OCI-M2 (cell line): ENCODE results near the gene FREM1.

ENCODE experiments used
- DNase-seq: peaks from one replicate; lab custom pipeline; 2025; ENCODE audit not compliant: unreplicated experiment; lab: John Stamatoyannopoulos, UW

FREM1 gene

DNA sequence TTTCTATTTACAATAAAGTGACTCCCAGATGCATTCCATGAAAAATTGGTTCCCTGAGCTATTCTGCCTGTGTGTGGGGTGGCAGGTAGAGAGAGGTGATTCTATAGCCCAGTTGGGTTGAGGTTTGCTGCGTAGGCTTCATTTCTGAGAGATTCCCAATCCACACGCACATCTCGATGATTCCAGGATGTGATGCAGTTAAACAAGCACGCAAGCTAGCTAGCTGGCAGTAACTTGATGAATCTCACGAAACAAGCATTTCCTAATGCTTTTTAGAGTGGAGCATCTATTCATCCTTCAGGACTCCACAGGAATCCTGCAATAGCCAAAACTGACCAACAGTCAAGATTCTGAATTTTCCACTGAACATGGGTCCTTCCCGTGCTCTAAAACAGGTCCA lies 143.9 kb downstream of the FREM1 start:
- no peak for DNase-seq

DNA sequence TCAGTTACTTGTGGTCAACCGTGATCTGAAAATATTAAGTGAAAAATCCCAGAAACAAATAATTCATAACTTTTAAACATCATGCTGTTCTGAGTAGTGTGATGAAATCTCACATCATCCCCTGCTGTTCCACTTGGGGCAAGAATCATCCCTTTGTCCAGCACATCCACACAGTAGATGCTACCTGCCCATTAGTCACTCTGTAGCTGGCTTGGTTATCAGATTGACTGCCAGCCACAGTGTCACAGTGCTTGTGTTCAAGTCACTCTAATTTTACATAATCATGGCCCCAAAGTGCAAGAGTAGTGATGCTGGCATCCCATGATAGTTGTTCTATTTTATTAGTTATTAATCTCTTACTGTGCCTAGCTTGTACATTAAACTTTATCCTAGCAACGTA lies 148.6 kb downstream of the FREM1 start:
- no peak for DNase-seq

DNA sequence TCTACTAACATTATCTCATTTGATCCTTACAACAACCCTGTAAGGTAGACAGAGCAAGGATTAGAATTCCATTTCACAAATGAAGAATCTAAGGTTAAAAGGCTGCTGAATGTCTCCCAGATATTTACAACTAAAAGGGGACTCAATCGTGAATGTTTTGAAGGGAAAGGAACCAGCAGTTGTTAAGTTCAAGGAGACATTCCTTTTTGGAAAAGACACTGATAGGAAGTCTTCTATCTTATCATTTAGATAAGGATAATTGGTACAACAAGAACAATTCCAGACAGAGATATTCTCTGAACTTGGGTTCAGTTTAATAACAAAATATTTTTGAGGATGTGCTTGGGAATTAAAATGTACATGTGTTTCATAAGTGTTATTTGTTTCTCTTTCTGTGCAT lies 150.2 kb downstream of the FREM1 start:
- DNase-seq: no peak

DNA sequence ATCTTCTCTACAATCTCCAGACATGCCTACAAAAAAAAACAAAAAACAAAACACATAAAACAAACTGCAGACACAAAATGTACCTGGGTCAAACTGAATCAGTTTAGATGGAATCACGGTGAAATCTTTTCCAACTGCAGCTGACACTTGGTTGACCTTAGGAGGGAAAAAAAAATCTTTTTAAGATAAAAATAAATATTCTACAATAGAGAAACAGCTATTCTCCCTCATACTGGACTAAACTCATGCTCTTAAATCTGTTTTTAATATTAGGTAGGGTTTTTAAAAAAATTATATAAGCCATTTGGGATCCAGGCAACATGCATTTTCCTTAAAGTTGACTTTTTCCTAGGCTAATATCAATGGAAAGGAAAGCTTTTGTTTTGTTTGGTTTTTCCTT lies 153.9 kb downstream of the FREM1 start:
- no peak for DNase-seq

DNA sequence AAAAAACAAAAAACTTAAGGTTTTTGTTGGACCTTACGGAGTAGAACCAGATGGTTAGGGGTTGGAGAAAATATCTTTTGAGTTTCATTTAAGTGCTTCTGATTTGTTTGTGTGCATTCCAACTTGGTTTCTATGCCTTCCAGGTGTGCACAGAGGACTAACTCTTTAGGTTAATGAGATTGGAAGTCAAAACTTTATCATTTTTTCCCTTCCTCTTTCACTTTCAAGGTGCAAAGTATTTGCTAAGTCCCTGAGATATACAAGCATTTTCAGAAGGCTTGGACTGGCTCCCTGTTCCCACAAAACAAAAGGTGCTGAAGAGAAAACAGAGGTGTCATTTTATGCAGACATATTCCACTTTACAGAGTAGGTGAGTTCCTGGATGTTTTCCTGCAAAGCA lies 157.4 kb downstream of the FREM1 start:
- no peak for DNase-seq

DNA sequence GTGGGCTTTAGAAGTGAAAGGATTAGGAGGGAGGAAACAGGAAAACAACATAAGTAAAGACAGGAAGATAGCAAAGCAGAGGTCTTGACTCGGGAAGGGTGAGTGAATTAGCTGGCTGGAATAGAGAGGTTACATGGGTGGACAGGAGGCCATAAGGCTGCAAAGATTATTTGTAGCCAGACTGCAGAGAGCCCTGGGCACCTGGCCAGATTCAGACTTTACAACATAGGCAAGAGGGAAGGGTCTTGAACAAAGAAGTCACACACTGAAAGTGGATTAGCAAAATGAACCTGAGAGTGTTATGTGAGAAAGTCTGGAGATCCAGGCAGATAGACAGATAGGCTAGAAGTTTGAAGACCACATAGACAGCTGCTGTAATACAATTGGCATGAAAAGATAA lies 158.0 kb downstream of the FREM1 start:
- no peak for DNase-seq

DNA sequence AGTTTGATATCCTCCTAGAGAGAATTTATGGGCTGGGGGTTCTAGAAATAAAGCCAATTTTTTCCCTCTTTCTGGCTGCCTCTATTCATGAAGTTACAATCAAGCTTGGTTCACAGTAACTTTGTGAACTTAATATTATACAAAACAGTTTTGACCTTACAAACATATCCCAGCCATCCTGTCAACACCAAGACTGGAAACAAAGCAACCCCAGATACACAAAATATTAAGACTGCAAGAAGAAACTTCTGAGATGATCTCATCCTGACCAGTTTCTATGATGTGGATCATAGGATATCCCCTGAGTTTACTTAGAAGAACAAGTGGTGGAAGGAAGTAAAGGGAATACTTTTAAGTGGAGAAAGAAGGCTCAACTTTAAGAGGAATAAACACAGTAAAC lies 159.4 kb downstream of the FREM1 start:
- DNase-seq: no peak

DNA sequence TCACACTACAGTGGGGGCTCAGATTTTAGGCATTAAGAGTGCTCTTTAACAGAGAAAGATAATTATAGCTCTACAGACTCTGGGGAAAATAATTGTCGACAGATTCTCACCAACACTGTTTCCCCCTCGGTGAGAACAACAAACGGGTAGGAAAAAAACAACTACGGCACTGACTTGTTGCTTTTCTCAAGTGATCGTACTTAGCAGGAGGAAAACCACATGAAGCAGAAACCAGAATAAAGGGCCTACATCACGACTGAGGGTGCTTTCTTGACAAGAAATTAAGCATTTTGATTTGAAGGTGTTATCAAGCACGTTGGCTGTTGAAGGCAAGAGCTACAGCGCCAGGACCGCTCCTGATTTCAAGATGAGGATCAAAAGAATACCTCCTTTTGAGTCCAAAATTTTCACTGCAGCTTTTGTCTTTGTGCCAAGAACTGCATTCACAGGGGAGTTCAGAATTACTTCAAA lies 160.5 kb downstream of the FREM1 start:
- DNase-seq: no peak

DNA sequence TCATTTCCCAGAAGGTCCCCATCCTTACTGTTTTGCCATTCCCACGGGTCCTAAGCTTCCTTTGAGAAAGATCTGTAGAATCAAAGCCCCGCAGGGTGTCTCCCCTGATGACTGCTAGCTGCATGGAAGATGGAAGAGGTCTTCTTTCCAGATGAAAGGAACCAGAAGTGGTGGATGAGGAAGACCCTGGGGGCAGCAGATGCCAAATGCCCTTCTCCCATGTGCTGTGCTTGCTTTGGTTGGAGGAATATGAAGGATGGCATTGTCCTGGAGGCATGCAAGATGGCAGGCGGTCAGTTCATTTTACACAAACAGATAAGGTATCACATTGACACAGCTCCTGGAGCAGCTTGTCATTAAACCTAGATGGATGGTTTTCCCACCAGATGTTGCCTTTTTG lies 161.9 kb downstream of the FREM1 start:
- DNase-seq: no peak

DNA sequence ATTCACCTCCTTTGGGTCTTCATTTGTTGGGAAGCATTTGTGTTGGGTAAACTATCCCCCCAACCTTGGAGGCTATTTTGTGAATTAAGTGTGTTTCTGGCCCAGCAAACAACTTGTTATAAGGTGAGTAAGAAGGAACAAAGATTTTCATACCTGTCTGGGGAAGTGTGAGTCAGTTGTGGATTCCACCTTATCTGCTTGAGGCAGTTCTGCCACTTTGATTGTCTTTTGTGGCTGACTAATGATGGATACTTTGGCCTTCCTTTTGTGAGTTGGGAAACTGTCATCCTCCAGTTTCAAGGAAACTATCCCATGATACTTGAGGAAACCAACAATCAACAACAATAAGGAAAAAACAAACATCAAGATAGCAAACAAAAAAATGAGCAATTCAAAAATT lies 163.1 kb downstream of the FREM1 start:
- no peak for DNase-seq

DNA sequence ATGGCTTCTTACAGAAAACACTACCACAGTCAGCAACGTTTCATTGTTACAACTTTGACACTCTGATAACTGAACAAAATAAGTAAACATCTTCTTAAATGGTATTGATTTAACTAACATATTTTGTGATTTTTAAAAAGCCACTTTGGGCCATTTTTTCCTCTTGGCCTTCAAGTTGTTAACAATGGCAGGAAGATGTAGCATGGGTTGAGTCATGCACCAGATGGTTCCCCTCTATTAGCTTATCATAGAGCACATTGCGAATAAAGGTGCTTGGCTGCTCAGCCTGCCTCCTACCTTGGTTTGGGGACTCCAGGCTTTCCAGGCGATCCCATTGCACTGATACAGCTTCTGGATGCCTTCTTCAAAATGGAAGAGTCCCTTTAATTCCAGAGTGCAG lies 163.6 kb downstream of the FREM1 start:
- no peak for DNase-seq

DNA sequence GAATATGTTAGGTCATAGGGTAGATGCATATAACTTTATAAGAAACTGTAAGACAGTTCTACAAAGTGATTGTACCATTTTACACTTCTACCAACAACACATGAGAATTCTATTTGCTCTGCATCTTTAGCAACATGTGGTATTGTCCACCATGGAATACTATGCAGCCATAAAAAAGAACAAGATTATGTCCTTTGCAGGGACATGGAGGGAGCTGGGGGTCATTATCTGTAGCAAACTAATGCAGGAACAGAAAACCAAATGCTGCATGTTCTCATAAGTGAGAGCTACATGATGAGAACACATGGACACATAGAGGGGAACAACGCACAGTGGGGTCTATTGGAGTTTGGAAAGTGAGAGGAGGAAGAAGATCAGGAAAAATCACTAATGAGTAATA lies 165.5 kb downstream of the FREM1 start:
- no peak for DNase-seq

DNA sequence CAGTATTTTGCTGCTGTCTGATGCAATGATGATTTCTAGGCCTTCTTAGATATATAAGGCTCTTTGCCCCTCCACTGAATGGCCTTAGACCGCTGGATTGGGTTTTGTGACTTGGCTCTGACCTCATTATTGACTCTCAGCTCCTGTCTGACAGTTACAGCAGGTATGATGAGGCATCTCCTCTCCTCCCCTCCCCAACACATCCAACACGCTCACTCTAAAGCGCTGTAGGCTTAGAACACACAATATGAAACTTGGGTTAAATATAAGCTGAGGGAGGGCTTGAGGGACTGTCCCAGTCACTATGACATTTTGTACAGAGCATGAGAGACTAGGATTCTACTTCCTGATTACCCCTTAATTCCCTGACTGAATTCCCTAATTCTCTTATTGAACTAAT lies 168.9 kb downstream of the FREM1 start:
- DNase-seq: no peak

DNA sequence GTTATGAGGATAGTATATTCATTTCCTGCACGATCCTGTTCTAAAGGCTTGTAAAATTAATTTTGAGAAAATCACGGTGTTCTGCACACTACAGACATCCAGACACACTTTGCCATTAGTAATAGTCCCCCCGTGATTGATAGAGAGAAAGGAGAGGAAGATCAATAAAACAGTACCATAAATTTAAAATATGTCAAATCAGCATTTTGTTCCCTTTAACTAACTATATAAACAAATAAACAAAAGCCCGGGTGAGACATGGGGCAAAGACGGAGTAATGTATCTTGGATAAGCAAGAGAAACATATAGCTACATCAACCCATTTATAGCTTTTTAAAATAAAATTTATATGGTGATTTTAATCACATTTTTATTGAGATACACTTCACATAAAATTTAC lies 177.1 kb downstream of the FREM1 start:
- no peak for DNase-seq

DNA sequence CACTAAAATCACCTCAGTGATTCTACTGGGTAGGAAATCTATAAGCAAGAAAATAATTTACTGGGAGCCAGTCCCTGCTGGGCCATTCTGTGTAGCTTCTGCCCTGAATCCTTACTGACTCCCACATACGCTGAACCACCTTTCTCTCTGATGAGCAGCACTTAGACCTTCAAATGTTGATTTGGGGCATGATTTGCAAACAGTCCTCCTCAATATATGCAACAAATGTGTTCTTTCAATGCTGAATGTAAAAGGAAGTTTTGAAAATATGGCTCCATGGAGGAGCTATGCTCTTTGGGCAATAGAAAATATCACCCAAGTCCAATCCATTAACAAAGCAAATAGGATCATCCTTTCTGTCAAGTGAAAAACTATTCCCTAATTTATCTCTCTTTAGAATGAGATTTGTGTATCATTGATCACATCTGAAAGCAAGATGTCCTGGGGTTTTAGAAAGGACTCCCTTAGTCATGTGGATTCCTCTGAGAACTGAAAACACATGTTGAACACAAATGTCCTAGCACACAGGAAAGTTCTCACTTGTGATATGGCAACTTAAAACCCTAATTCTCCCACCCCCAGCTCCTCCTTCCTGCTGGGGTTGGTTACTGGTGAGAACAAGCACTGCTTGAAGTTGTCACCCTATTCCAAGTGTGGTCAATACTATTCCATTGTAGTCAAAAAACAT lies 178.8 kb downstream of the FREM1 start:
- DNase-seq: no peak

DNA sequence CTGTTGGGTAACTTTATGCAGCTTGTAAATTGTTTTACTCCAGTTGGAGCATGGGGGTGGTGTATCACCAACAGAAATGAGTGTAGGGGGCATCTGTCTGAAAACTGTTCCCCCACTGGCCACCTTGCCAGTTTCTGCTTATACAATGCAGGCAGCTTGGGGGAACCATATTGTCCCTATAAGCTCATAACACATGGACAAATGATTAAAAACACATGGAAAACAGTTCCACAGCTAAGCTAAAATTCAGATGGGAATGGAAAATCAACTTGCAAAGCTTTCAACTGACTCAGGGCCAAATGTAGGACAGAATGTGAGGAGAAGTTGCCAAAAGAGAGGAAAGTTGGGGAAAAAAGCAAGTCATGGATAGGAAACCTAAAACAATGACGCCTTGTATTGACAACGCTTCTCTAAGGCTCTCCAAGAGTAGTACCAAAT lies 179.7 kb downstream of the FREM1 start:
- no peak for DNase-seq

DNA sequence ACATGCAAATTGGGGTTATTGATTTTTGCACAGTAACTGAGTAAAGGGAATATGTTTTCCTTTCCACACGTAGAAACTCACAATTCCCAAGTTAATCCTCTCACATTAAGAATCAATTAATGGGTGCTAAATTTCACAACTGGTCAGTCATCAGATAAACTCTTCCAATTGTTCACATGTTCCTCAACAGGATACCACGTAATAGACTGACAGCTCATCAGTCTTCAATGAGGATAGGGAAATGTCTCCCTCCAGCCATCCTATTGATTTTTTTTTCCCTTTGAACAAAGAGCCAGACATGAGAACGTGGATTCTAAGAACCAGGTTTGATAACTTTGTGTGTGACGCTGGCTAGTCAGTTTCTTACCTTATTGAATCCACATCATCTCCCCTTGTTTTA lies 186.9 kb downstream of the FREM1 start:
- DNase-seq: no peak

DNA sequence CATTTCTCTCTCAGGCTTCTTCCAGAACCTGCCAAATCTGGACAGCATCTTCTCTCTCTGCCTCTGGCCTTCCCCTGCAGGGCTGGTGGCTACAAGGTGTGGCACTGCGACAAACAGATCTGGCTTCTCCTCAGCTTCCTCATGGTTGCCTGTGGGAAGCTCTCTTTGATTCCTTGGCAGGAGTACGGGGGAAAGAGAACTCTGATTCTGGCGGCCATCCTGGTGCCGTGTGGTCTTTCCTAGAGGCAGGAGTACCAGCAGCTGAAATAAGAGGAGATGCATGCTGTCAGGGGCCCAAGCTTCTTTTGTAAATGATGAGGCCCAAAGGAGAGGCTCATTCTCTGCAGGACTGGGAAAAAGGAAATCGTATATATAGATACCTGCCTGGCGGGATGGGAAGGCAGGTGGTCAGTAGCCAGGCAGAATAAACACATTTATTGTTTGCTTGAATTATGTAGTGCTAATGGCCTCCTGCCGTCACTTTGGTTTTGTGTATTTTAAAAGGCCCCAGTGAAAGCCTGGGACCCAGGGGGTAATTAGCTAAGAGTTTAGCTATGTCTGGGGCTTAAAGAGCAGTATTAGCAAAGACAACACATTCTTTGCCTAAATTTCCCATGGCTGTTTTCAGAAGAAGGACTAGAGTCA lies 187.7 kb downstream of the FREM1 start, which contains the start of gene CER1:
Gene CER1, minus strand, starts transcription at position 343 of the 645 bp plus-strand sequence. Its CDS starts 61 bp downstream, at position 282.
- DNase-seq: no peak

DNA sequence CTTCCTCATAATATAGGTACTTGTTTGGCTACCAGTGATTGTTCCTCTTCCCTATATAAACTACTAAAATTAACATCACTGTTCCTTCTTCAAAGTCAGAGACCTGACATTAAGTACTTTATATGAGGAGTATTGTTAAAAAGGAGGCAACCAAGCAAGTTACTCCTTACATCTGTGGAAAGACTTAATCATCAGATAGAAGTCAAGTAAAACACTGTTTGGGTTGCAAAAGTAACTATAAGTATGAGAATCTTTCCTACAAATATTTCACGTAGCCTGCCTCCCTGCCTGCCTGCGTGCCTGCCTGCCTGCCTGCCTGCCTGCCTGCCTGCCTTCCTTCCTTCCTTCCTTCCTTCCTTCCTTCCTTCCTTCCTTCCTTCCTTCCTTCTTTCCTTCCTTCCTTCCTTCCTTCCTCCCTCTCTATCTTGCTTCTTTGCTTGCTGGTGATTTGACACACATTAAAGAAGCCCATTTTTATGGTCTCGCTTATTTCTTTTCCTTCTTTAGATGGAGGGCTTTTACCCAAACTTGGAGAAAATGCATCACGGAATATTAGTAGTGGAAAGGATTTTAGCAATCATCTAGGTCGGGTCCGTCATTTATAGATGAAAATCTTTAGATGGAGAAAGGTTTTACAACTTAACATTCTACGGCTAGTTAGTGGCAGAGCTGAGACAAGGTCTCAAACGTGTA lies 190.9 kb downstream of the FREM1 start:
- DNase-seq: no peak

DNA sequence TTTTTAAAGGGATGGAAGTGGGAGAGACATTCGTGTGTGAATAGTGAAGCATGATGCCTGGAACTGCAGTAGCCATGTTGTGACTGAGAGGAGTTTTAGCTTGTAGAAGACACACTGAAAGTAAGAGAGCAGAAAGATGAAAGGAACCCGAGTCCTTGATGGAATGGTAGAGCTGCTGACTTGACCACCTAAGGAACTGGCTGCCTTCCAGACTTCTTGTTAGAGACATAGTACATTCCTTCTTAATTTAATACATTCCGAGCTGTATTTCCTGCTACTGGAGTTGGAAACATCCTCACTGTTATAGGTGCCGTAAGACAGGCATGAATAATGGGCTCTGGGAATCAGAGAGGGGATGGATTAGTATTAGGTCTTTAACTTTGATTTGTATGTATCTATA lies 195.1 kb downstream of the FREM1 start:
- DNase-seq: no peak

DNA sequence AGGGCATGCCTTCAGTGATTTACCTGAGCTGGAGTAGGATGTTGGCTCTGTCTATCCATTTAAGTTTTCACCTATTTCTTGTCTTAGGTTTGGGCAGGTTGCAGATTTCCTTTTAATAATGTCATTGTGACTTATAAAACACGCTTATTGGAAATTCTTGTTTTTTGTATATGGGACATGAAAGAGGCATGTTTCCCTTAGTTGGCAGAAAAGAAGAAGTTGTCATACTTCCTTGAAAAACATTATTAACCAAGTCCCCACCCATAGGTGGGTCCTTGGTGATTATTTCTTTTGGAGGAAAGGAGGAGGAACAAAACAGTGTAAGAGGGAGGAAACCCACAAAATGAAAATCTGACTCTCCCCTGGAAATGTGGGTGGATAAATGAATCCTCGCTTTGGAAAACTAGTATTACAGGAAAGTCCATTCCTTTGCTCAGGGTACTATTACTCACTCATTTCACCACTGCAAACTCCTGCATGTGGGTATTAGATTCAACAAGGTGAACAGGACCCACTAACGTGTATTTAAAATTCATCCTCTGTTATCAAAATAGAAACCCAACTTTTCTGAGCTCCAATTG lies 197.0 kb downstream of the FREM1 start:
- no peak for DNase-seq

DNA sequence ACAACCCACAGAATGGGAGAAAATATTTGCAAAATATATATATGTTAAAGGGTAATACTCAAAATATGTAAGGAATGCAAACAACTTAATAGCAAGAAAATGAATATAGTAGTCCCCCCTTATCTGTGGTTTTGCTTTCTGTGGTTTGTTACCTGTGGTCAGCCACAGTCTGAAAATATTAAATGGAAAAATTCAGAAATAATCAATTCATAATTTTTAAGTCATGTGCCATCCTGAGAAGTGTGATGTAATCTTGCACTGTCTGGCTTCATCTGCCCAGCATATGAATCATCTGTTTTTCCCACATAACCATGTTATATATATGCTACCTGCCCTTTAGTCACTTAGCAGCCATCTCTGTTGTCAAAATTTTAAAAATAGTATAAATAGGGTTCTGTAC lies 199.4 kb downstream of the FREM1 start:
- no peak for DNase-seq
